ENCODE data around the gene PCNX1.

The PCNX1 gene

GRCh38 chr14:71071042-71071441 is 163.8 kb downstream of the PCNX1 start:
- no peak overlapping the region for H3K4me3 ChIP-seq (ENCODE audit: low read depth, low read length)
- no peaks in the 10 kb centered on the region for H3K27me3 ChIP-seq (ENCODE audit: control insufficient read depth, insufficient read depth, low read length)
- peaks cover under 1% of the 10 kb centered on the region for H3K36me3 ChIP-seq (ENCODE audit: control insufficient read depth, insufficient read depth, low read length)
- no peak overlapping the region for H3K9ac ChIP-seq (ENCODE audit: low read depth, low read length)
- H3K4me1 ChIP-seq (ENCODE audit: control insufficient read depth, insufficient read depth, low read length) = no peaks in the 10 kb centered on the region
- H3K9me3 ChIP-seq (ENCODE audit: control insufficient read depth, insufficient read depth, low read length) = no peaks in the 10 kb centered on the region

- no peaks in the 10 kb centered on the region for H3K9me3 ChIP-seq (ENCODE audit: control insufficient read depth, insufficient read depth, low read length)
- peaks cover 16% of the 10 kb centered on the region for H3K36me3 ChIP-seq (ENCODE audit: control insufficient read depth, insufficient read depth, low read length)
These were observed 169.3 kb downstream of the PCNX1 start for GRCh38 chr14:71076462-71077092.

GRCh38 chr14:71078500-71078899 is 171.2 kb downstream of the PCNX1 start:
- no peaks in the 10 kb centered on the region for H3K4me1 ChIP-seq (ENCODE audit: control insufficient read depth, insufficient read depth, low read length)
- peaks cover 16% of the 10 kb centered on the region for H3K36me3 ChIP-seq (ENCODE audit: control insufficient read depth, insufficient read depth, low read length)
- H3K4me3 ChIP-seq (ENCODE audit: low read depth, low read length) = no peak overlapping the region
- no peaks in the 10 kb centered on the region for H3K9me3 ChIP-seq (ENCODE audit: control insufficient read depth, insufficient read depth, low read length)
- no peaks in the 10 kb centered on the region for H3K27me3 ChIP-seq (ENCODE audit: control insufficient read depth, insufficient read depth, low read length)
- H3K9ac ChIP-seq (ENCODE audit: low read depth, low read length) = no peak overlapping the region

More at GRCh38 chr14:71076462-71077092, 169.3 kb downstream of the PCNX1 start:
- Histone ChIP-seq H3K4me1 (ENCODE audit: control insufficient read depth, insufficient read depth, low read length) (no peaks in the 10 kb centered on the region), H3K4me3 (ENCODE audit: low read depth, low read length) (no peak overlapping the region), H3K27me3 (ENCODE audit: control insufficient read depth, insufficient read depth, low read length) (no peaks in the 10 kb centered on the region), H3K9ac (ENCODE audit: low read depth, low read length) (no peak overlapping the region)

GRCh38 chr14:71086567-71086966 is 179.3 kb downstream of the PCNX1 start:
- Histone ChIP-seq H3K27me3 (ENCODE audit: control insufficient read depth, insufficient read depth, low read length) (no peaks in the 10 kb centered on the region), H3K9me3 (ENCODE audit: control insufficient read depth, insufficient read depth, low read length) (no peaks in the 10 kb centered on the region), H3K4me3 (ENCODE audit: low read depth, low read length) (no peak overlapping the region), H3K9ac (ENCODE audit: low read depth, low read length) (no peak overlapping the region), H3K4me1 (ENCODE audit: control insufficient read depth, insufficient read depth, low read length) (no peaks in the 10 kb centered on the region), H3K36me3 (ENCODE audit: control insufficient read depth, insufficient read depth, low read length) (peaks cover 7% of the 10 kb centered on the region)

- Histone ChIP-seq H3K9ac (ENCODE audit: low read depth, low read length) (no peak overlapping the region), H3K36me3 (ENCODE audit: control insufficient read depth, insufficient read depth, low read length) (peaks cover 4% of the 10 kb centered on the region), H3K27me3 (ENCODE audit: control insufficient read depth, insufficient read depth, low read length) (no peaks in the 10 kb centered on the region), H3K4me3 (ENCODE audit: low read depth, low read length) (no peak overlapping the region), H3K9me3 (ENCODE audit: control insufficient read depth, insufficient read depth, low read length) (no peaks in the 10 kb centered on the region), H3K4me1 (ENCODE audit: control insufficient read depth, insufficient read depth, low read length) (no peaks in the 10 kb centered on the region)
These were observed 182.7 kb downstream of the PCNX1 start for GRCh38 chr14:71089971-71090370.

- no peak overlapping the region for H3K4me3 ChIP-seq (ENCODE audit: low read depth, low read length)
- no peaks in the 10 kb centered on the region for H3K4me1 ChIP-seq (ENCODE audit: control insufficient read depth, insufficient read depth, low read length)
- no peaks in the 10 kb centered on the region for H3K9me3 ChIP-seq (ENCODE audit: control insufficient read depth, insufficient read depth, low read length)
- H3K27me3 ChIP-seq (ENCODE audit: control insufficient read depth, insufficient read depth, low read length) = no peaks in the 10 kb centered on the region
- H3K9ac ChIP-seq (ENCODE audit: low read depth, low read length) = no peak overlapping the region
- no peaks in the 10 kb centered on the region for H3K36me3 ChIP-seq (ENCODE audit: control insufficient read depth, insufficient read depth, low read length)
These were observed 187.5 kb downstream of the PCNX1 start for GRCh38 chr14:71094722-71095121.

- no peak overlapping the region for H3K4me3 ChIP-seq (ENCODE audit: low read depth, low read length)
- H3K9me3 ChIP-seq (ENCODE audit: control insufficient read depth, insufficient read depth, low read length) = no peaks in the 10 kb centered on the region
- no peaks in the 10 kb centered on the region for H3K27me3 ChIP-seq (ENCODE audit: control insufficient read depth, insufficient read depth, low read length)
- H3K4me1 ChIP-seq (ENCODE audit: control insufficient read depth, insufficient read depth, low read length) = no peaks in the 10 kb centered on the region
- H3K9ac ChIP-seq (ENCODE audit: low read depth, low read length) = no peak overlapping the region
- no peaks in the 10 kb centered on the region for H3K36me3 ChIP-seq (ENCODE audit: control insufficient read depth, insufficient read depth, low read length)
These were observed 189.7 kb downstream of the PCNX1 start for GRCh38 chr14:71096947-71097346.

GRCh38 chr14:71103662-71104484 is 196.6 kb downstream of the PCNX1 start:
- H3K36me3 ChIP-seq (ENCODE audit: control insufficient read depth, insufficient read depth, low read length) = peaks cover 5% of the 10 kb centered on the region

GRCh38 chr14:71105177-71105576 is 197.9 kb downstream of the PCNX1 start:
- Histone ChIP-seq H3K4me1 (ENCODE audit: control insufficient read depth, insufficient read depth, low read length) (no peaks in the 10 kb centered on the region), H3K9ac (ENCODE audit: low read depth, low read length) (no peak overlapping the region), H3K4me3 (ENCODE audit: low read depth, low read length) (no peak overlapping the region), H3K27me3 (ENCODE audit: control insufficient read depth, insufficient read depth, low read length) (no peaks in the 10 kb centered on the region), H3K9me3 (ENCODE audit: control insufficient read depth, insufficient read depth, low read length) (no peaks in the 10 kb centered on the region), H3K36me3 (ENCODE audit: control insufficient read depth, insufficient read depth, low read length) (peaks cover 11% of the 10 kb centered on the region)

More at GRCh38 chr14:71103662-71104484, 196.6 kb downstream of the PCNX1 start:
- no peak overlapping the region for H3K4me3 ChIP-seq (ENCODE audit: low read depth, low read length)
- H3K9me3 ChIP-seq (ENCODE audit: control insufficient read depth, insufficient read depth, low read length) = no peaks in the 10 kb centered on the region
- H3K4me1 ChIP-seq (ENCODE audit: control insufficient read depth, insufficient read depth, low read length) = no peaks in the 10 kb centered on the region
- H3K9ac ChIP-seq (ENCODE audit: low read depth, low read length) = no peak overlapping the region
- no peaks in the 10 kb centered on the region for H3K27me3 ChIP-seq (ENCODE audit: control insufficient read depth, insufficient read depth, low read length)

- Histone ChIP-seq H3K4me3 (ENCODE audit: low read depth, low read length) (no peak overlapping the region), H3K27me3 (ENCODE audit: control insufficient read depth, insufficient read depth, low read length) (no peaks in the 10 kb centered on the region), H3K9ac (ENCODE audit: low read depth, low read length) (no peak overlapping the region), H3K9me3 (ENCODE audit: control insufficient read depth, insufficient read depth, low read length) (no peaks in the 10 kb centered on the region), H3K36me3 (ENCODE audit: control insufficient read depth, insufficient read depth, low read length) (peaks cover 11% of the 10 kb centered on the region), H3K4me1 (ENCODE audit: control insufficient read depth, insufficient read depth, low read length) (no peaks in the 10 kb centered on the region)
These were observed 200.7 kb downstream of the PCNX1 start for GRCh38 chr14:71107921-71108320.

- Histone ChIP-seq H3K27me3 (ENCODE audit: control insufficient read depth, insufficient read depth, low read length) (no peaks in the 10 kb centered on the region), H3K4me3 (ENCODE audit: low read depth, low read length) (no peak overlapping the region), H3K9ac (ENCODE audit: low read depth, low read length) (no peak overlapping the region), H3K36me3 (ENCODE audit: control insufficient read depth, insufficient read depth, low read length) (peaks cover 11% of the 10 kb centered on the region), H3K4me1 (ENCODE audit: control insufficient read depth, insufficient read depth, low read length) (no peaks in the 10 kb centered on the region), H3K9me3 (ENCODE audit: control insufficient read depth, insufficient read depth, low read length) (no peaks in the 10 kb centered on the region)
These were observed 201.3 kb downstream of the PCNX1 start for GRCh38 chr14:71108398-71109119.
